Measurements from ENCODE around the gene DUOXA1.

- no peak for TF ChIP-seq ZMAT4 (CRISPR knock-in tag; IDR thresholded peaks at IDR 0.05)
- no peak for TF ChIP-seq IRF2 (CRISPR knock-in tag; IDR thresholded peaks at IDR 0.05; ENCODE audit: borderline replicate concordance, low read depth)
- no peak for TF ChIP-seq ZNF281 (CRISPR knock-in tag; IDR thresholded peaks at IDR 0.05)
- TF ChIP-seq, protein P1, sequence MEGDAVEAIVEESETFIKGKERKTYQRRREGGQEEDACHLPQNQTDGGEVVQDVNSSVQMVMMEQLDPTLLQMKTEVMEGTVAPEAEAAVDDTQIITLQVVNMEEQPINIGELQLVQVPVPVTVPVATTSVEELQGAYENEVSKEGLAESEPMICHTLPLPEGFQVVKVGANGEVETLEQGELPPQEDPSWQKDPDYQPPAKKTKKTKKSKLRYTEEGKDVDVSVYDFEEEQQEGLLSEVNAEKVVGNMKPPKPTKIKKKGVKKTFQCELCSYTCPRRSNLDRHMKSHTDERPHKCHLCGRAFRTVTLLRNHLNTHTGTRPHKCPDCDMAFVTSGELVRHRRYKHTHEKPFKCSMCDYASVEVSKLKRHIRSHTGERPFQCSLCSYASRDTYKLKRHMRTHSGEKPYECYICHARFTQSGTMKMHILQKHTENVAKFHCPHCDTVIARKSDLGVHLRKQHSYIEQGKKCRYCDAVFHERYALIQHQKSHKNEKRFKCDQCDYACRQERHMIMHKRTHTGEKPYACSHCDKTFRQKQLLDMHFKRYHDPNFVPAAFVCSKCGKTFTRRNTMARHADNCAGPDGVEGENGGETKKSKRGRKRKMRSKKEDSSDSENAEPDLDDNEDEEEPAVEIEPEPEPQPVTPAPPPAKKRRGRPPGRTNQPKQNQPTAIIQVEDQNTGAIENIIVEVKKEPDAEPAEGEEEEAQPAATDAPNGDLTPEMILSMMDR (IDR thresholded peaks at IDR 0.05) = no peak
- TF ChIP-seq GABPB1 (CRISPR knock-in tag; IDR thresholded peaks at IDR 0.05) = no peak
- TF ChIP-seq ZBTB21 (CRISPR knock-in tag; IDR thresholded peaks at IDR 0.05; ENCODE audit: borderline replicate concordance) = no peak
- TF ChIP-seq JUN (CRISPR knock-in tag; IDR thresholded peaks at IDR 0.05) = no peak
- no peak for TF ChIP-seq SP1 (CRISPR knock-in tag; conservative IDR thresholded peaks at IDR 0.05)
- no peak for TF ChIP-seq FOXP4 (CRISPR knock-in tag; IDR thresholded peaks at IDR 0.05)
- no peak for TF ChIP-seq HMGA2 (CRISPR knock-in tag; IDR thresholded peaks at IDR 0.05)
These were observed 767 bp upstream of the DUOXA1 start for GRCh38 chr15:45130291-45131000.
